Measurements from ENCODE around the gene CELSR1. TPM values are rescaled to one million over a fixed set of nuclear protein-coding genes. Genes with fewer than 3 reads are reported as not detected.

CELSR1 gene
- total RNA-seq, 1 experiment from 2014 or later, result 37.6 TPM

DNA sequence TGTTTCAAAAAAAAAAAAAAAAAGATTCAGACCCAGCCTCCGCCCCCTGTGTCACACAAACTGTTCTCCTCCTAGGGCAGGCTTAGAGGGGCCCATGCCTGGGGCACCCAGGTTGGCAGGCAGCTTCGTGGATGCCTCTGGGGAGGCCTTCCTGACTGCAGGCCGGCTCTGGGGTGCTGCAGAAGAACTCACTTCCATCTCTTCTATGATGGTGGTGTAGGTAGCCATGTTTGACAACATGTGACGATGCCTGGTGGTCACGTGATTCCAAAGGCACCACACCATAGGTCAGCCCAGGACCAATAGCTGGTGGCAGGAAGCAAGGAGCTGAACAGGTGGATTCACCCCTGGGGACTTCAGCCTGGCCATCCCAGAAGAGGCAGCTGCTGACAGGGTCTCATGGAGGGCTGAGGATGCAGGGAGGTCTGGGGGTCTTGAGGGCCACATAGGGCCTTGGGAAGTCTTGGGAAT is 24.1 kb upstream of the CELSR1 start:
- H3K27ac ChIP-seq, result no peak overlapping the region
- H3K79me2 ChIP-seq (ENCODE audit: low read depth), result no peaks in the 10 kb centered on the region
- peaks cover 22% of the 10 kb centered on the region for H3F3A ChIP-seq (ENCODE audit: insufficient read depth, low read depth)
- H3K9me2 ChIP-seq (ENCODE audit: insufficient read depth), result no peaks in the 10 kb centered on the region
- H3K4me1 ChIP-seq (replicated peaks; ENCODE audit: insufficient read depth), result peaks cover 20% of the 10 kb centered on the region
- ChIA-PET POLR2A (ENCODE audit: unreplicated experiment) (interaction anchor here (0.7 kb wide), 3 partner anchors 63 to 1815 kb away, joined by 4 to 10 read pairs (median 7); no protein-coding TSS in a partner anchor), CTCF (interaction anchor here (0.6 kb wide), 1 partner anchor 14 kb away, joined by 3 read pairs; no protein-coding TSS in a partner anchor)
- H4K20me1 ChIP-seq (ENCODE audit: insufficient read depth), result no peaks in the 10 kb centered on the region
- intact Hi-C loops (cut with micrococcal nuclease; ENCODE audit: unreplicated experiment), result loop anchor here (2.0 to 10.0 kb wide), 5 partner anchors 15 to 1931 kb away; no protein-coding TSS in a partner anchor
- BruUV-seq (replicated peaks), result no TSS peak
- H3K4me2 ChIP-seq, result peak overlapping the region; percentile 74
- H3K4me3 ChIP-seq, result peak overlapping the region; percentile 58
- no peaks in the 10 kb centered on the region for H3K9me3 ChIP-seq (ENCODE audit: insufficient read depth, low read depth)
- peak; percentile 71 to 82 for DNase-seq
- H3K27me3 ChIP-seq (ENCODE audit: insufficient read depth, low read depth), result no peaks in the 10 kb centered on the region
- H2AFZ ChIP-seq, result peak overlapping the region; percentile 81
- H3K36me3 ChIP-seq (ENCODE audit: low read depth), result no peaks in the 10 kb centered on the region
- TF ChIP-seq, protein P1, sequence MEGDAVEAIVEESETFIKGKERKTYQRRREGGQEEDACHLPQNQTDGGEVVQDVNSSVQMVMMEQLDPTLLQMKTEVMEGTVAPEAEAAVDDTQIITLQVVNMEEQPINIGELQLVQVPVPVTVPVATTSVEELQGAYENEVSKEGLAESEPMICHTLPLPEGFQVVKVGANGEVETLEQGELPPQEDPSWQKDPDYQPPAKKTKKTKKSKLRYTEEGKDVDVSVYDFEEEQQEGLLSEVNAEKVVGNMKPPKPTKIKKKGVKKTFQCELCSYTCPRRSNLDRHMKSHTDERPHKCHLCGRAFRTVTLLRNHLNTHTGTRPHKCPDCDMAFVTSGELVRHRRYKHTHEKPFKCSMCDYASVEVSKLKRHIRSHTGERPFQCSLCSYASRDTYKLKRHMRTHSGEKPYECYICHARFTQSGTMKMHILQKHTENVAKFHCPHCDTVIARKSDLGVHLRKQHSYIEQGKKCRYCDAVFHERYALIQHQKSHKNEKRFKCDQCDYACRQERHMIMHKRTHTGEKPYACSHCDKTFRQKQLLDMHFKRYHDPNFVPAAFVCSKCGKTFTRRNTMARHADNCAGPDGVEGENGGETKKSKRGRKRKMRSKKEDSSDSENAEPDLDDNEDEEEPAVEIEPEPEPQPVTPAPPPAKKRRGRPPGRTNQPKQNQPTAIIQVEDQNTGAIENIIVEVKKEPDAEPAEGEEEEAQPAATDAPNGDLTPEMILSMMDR (conservative IDR thresholded peaks at IDR 0.05), result no peak
- no peak for TF ChIP-seq EZH2 (IDR thresholded peaks at IDR 0.05; ENCODE audit: low read depth)

DNA sequence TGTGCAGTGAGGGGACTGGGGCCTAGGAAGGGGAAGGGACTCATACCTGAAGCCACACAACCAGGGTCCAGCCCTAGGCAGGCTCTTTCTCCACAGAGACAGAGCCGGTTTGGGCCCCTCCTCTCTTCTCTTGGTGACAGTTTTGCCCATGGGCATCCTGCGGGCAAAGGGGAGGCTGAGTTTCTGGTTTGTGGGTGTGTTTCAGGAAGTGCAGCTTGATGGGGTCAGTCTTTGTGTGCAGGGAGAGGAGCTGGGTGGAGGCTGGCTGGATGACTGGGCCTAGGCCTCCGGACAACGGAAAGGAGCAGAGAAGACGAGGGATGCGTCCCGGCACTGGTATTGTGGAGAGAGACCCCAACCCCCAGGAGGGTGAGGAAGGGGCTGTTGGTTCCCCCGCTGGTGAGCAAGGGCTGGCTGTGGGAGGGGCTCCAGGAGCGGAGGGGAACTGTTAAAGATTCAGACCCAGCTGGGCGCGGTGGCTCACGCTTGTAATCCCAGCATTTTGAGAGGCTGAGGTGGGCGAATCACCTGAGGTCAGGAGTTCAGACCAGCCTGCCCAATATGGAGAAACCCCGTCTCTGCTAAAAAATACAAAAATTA is 23.4 kb upstream of the CELSR1 start:
- ChIA-PET POLR2A (ENCODE audit: unreplicated experiment) (interaction anchor here (0.7 kb wide), 3 partner anchors 63 to 1814 kb away, joined by 4 to 10 read pairs (median 7); no protein-coding TSS in a partner anchor), CTCF (no interaction called here)
- H3K9me2 ChIP-seq (ENCODE audit: insufficient read depth), result no peaks in the 10 kb centered on the region
- H3K4me2 ChIP-seq, result peak overlapping the region; percentile 74
- H3F3A ChIP-seq (ENCODE audit: insufficient read depth, low read depth), result peaks cover 16% of the 10 kb centered on the region
- no peak overlapping the region for H3K27ac ChIP-seq
- no peaks in the 10 kb centered on the region for H3K79me2 ChIP-seq (ENCODE audit: low read depth)
- DNase-seq, result no peak
- H3K4me3 ChIP-seq, result peak overlapping the region; percentile 58
- H3K9me3 ChIP-seq (ENCODE audit: insufficient read depth, low read depth), result no peaks in the 10 kb centered on the region
- H2AFZ ChIP-seq, result peak overlapping the region; percentile 81
- TF ChIP-seq, protein P1 (conservative IDR thresholded peaks at IDR 0.05), result no peak
- no peak for TF ChIP-seq EZH2 (IDR thresholded peaks at IDR 0.05; ENCODE audit: low read depth)
- no peaks in the 10 kb centered on the region for H3K27me3 ChIP-seq (ENCODE audit: insufficient read depth, low read depth)
- peaks cover 20% of the 10 kb centered on the region for H3K4me1 ChIP-seq (replicated peaks; ENCODE audit: insufficient read depth)
- intact Hi-C loops (cut with micrococcal nuclease; ENCODE audit: unreplicated experiment), result loop anchor here (2.0 to 10.0 kb wide), 5 partner anchors 14 to 1932 kb away; no protein-coding TSS in a partner anchor
- H4K20me1 ChIP-seq (ENCODE audit: insufficient read depth), result no peaks in the 10 kb centered on the region
- TSS peak; percentile 46 for BruUV-seq (replicated peaks)
- no peaks in the 10 kb centered on the region for H3K36me3 ChIP-seq (ENCODE audit: low read depth)

DNA sequence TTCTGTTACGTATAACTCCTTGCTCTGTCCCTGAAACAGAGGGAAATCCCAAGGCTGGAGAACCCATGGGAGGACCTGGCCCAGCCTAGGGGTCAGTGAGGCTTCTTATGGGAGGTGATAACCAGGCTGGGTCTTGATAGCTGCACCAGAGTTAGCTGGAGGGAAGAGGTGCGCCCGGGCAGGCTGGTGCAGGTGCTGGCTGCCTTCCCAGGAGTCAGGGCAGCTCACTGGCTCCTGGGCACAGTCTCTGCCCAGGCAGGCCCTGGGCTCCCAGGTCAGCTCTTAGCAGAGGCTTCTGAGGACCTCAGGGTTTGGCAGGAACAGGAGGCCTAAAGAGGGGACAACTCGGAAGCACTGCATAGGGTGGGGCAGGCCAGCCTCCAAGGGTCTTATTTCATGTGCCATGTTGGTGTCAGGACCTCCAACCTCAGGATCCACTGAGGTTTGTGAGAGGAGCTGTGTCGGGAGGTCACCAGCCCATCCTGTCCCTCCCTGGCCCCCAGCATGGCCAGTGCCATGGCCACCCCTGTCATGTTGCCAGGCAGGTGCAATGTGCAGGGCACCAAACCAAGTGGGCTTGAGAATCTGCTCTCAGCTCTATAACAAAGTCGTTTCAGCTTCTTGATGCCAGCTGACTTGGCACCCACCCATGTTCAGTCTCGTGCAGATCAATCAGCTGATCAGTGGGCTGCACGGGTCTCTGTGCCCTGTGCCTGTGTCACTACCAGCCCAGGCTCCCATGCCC is 20.5 kb upstream of the CELSR1 start:
- H2AFZ ChIP-seq, result no peak overlapping the region
- H3F3A ChIP-seq (ENCODE audit: insufficient read depth, low read depth), result peaks cover 13% of the 10 kb centered on the region
- H3K79me2 ChIP-seq (ENCODE audit: low read depth), result no peaks in the 10 kb centered on the region
- intact Hi-C loops (cut with micrococcal nuclease; ENCODE audit: unreplicated experiment), result no loop called here
- CTCF ChIA-PET, result no interaction called here
- no peaks in the 10 kb centered on the region for H3K9me2 ChIP-seq (ENCODE audit: insufficient read depth)
- DNase-seq, result no peak
- POLR2A ChIA-PET (ENCODE audit: unreplicated experiment), result no interaction called here
- H3K27me3 ChIP-seq (ENCODE audit: insufficient read depth, low read depth), result no peaks in the 10 kb centered on the region
- no peak overlapping the region for H3K4me3 ChIP-seq
- no peak overlapping the region for H3K27ac ChIP-seq
- no peaks in the 10 kb centered on the region for H3K36me3 ChIP-seq (ENCODE audit: low read depth)
- H3K4me1 ChIP-seq (replicated peaks; ENCODE audit: insufficient read depth), result peaks cover 8% of the 10 kb centered on the region
- BruUV-seq (replicated peaks), result no TSS peak
- TF ChIP-seq, protein P1 (conservative IDR thresholded peaks at IDR 0.05), result no peak
- TF ChIP-seq EZH2 (IDR thresholded peaks at IDR 0.05; ENCODE audit: low read depth), result no peak
- no peaks in the 10 kb centered on the region for H4K20me1 ChIP-seq (ENCODE audit: insufficient read depth)
- no peak overlapping the region for H3K4me2 ChIP-seq
- no peaks in the 10 kb centered on the region; the same call in 1 of the 2 replicates for H3K9me3 ChIP-seq (ENCODE audit: insufficient read depth, low read depth)
